K562 (cell line): ENCODE results near the gene C10orf71. TPM values are rescaled to one million over a fixed set of nuclear protein-coding genes. Genes with fewer than 3 reads are reported as not detected.

Source experiments
- ATAC-seq: fragments of 200-7000 bp; cut with Tn5 transposase; 3 replicates; pipeline ENCODE4 v1.9.1; 2020; ENCODE audit warnings: moderate library complexity
- BruUV-seq: library from RNA; stranded (reverse); fragments of 400-500 nt; replicated peaks from 2 replicates; lab custom pipeline; 2021; lab: Mats Ljungman, UMichigan
- CTCF ChIA-PET: fragments of 300-600 bp; formaldehyde crosslinking; extraction: SDS; loops from one replicate; lab custom pipeline; 2021; ENCODE audit warnings: low intra/inter-chr PET ratio; lab: Yijun Ruan, JAX
- POLR2A ChIA-PET: fragments of 300-600, 350-650 bp; sonication (Branson Sonifier 250); formaldehyde crosslinking; extraction: SDS; loops from one replicate; lab custom pipeline; 2021; ENCODE audit warnings: antibody characterized with exemption, inconsistent platforms; lab: Yijun Ruan, JAX
- DNase-seq, 4 experiments: peaks; one replicate each; pipeline versions ENCODE4 v3.0.0 to v3.0.0-alpha.2; 2011 to 2018; ENCODE audit warnings: low spot score in 3 of 4, mixed read lengths in 3 of 4; ENCODE audit errors: extremely low read depth in 1 of 4
- FAIRE-seq: peaks from 2 replicates; lab custom pipeline; 2011; peaks lifted over from hg19 to GRCh38; lab: Jason Lieb, UNC
- H2AFZ ChIP-seq: 2 replicates; pipeline ENCODE4 v1.6.0; 2011; ENCODE audit warnings: low read depth, low read length, control low read depth, inconsistent platforms
- H3K27ac ChIP-seq: fragments of 200-600 bp; 3 replicates; pipeline ENCODE4 v1.8.0; 2011; ENCODE audit warnings: low read depth, mild to moderate bottlenecking, control low read depth, inconsistent platforms, low read length, moderate library complexity, mixed read lengths; ENCODE audit errors: extremely low read depth
- H3K27me3 ChIP-seq, 2 experiments: fragments of 300-600 bp in 1 of 2; 2 replicates in 1 of 2; 3 replicates in 1 of 2; pipeline versions ENCODE4 v1.6.0 to v1.8.0; 2011; ENCODE audit warnings: inconsistent platforms in 2 of 2, low read length in 2 of 2, mild to moderate bottlenecking in 1 of 2, mixed read lengths in 1 of 2, moderate library complexity in 1 of 2; ENCODE audit not compliant: control insufficient read depth in 2 of 2, insufficient read depth in 2 of 2
- H3K36me3 ChIP-seq: fragments of 300-600 bp; 3 replicates; pipeline ENCODE4 v1.8.0; 2011; ENCODE audit warnings: mild to moderate bottlenecking, low read length, inconsistent platforms; ENCODE audit not compliant: control insufficient read depth, insufficient read depth
- H3K4me1 ChIP-seq, 2 experiments: fragments of 200-600 bp in 1 of 2; replicated peaks in 1 of 2; 2 replicates in 1 of 2; 3 replicates in 1 of 2; pipeline versions ENCODE4 v1.5.1 to v1.8.0; 2011; ENCODE audit warnings: inconsistent platforms in 2 of 2, low read length in 2 of 2, mild to moderate bottlenecking in 1 of 2, mixed read lengths in 1 of 2, moderate library complexity in 1 of 2; ENCODE audit not compliant: control insufficient read depth in 2 of 2, insufficient read depth in 2 of 2
- H3K4me2 ChIP-seq: 2 replicates; pipeline ENCODE4 v1.6.1; 2011; ENCODE audit warnings: low read length, control low read depth, inconsistent platforms, mixed read lengths; ENCODE audit not compliant: insufficient read depth
- H3K4me3 ChIP-seq: fragments of 200-600 bp; sonication (generic), shearing (Covaris generic); 2 replicates; pipeline ENCODE4 v1.5.1; 2016; ENCODE audit warnings: control low read depth, inconsistent platforms
- H3K79me2 ChIP-seq: fragments of 200-600 bp; 3 replicates; pipeline ENCODE4 v1.8.0; 2011; ENCODE audit warnings: low read length, inconsistent platforms; ENCODE audit not compliant: control insufficient read depth, insufficient read depth
- H3K9ac ChIP-seq, 2 experiments: 2 replicates each; pipeline versions ENCODE4 v1.6.0 to v1.6.1; 2011; ENCODE audit warnings: low read depth in 2 of 2, low read length in 2 of 2, control low read depth in 1 of 2, inconsistent platforms in 1 of 2, mild to moderate bottlenecking in 1 of 2, mixed read lengths in 1 of 2; ENCODE audit not compliant: insufficient read depth in 1 of 2
- H3K9me1 ChIP-seq: one replicate; pipeline ENCODE4 v1.6.0; 2011; ENCODE audit warnings: inconsistent platforms, mild to moderate bottlenecking, low read length, moderate library complexity; ENCODE audit not compliant: control insufficient read depth, insufficient read depth
- H3K9me3 ChIP-seq: replicated peaks from 2 replicates; pipeline ENCODE4 v1.5.1; 2011; ENCODE audit warnings: low read depth, low read length, inconsistent platforms; ENCODE audit not compliant: control insufficient read depth, insufficient read depth
- H4K20me1 ChIP-seq: replicated peaks from 2 replicates; pipeline ENCODE4 v1.6.1; 2011; ENCODE audit warnings: low read length, inconsistent platforms, mixed read lengths; ENCODE audit not compliant: control insufficient read depth, insufficient read depth
- POLR2G ChIP-seq: fragments of 200-400 bp; formaldehyde crosslinking; IDR thresholded peaks from 2 replicates; pipeline ENCODE4 v1.6.1; 2017; ENCODE audit warnings: low read depth, mild to moderate bottlenecking, antibody characterized with exemption, low read length, moderate library complexity
- TBL1XR1 ChIP-seq, 2 experiments: IDR thresholded peaks; 2 replicates each; pipeline ENCODE4 v1.6.1; 2012; ENCODE audit warnings: improper control_type of control experiment in 2 of 2, low read length in 2 of 2, mild to moderate bottlenecking in 1 of 2
- WGBS: fragments of 100-300 bp; shearing (Covaris generic); methylation state at CpG from one replicate; pipeline ENCODE4 v1.1.6; 2016; ENCODE audit warnings: low coverage, mixed read lengths; ENCODE audit not compliant: insufficient coverage; ENCODE audit errors: missing lambda C conversion rate; 5-methylcytosine and 5-hydroxymethylcytosine counted together
- in situ Hi-C: fragments of 300-500 bp; cut with MboI; formaldehyde crosslinking; loops from 4 replicates; pipeline ENCODE4 v1.15.0; 2018; ENCODE audit warnings: inconsistent platforms, mixed read lengths
- intact Hi-C: fragments of 100-400 bp; cut with micrococcal nuclease; formaldehyde crosslinking; loops from 2 replicates; pipeline ENCODE4 v1.14.2; 2022
- polyA plus RNA-seq, 8 experiments: library from polyadenylated mRNA; depleted of rRNA in 4 of 8; stranded (reverse) in 5 of 8; unstranded in 3 of 8; fragments of >200 nt; fragmentation: Nextera tagmentation in 2 of 8; fragmentation: Illumina TruSeq in 1 of 8; extraction: Ambion mirVana in 2 of 8; extraction: Trizol in 1 of 8; gene quantifications; 2 replicates each; pipeline versions ENCODE4 v1.2.1 to v1.2.3, GENCODE V29; 2011 to 2014; ENCODE audit warnings: inconsistent platforms in 1 of 8, missing spikeins in 1 of 8
- total RNA-seq, 7 experiments: library from RNA; depleted of rRNA in 6 of 7; stranded (reverse); fragments of >200 nt in 6 of 7; fragmentation: Illumina TruSeq in 2 of 7; extraction: Trizol in 2 of 7; gene quantifications; 2 replicates each; pipeline versions ENCODE4 v1.2.1 to v1.2.3, GENCODE V29; 2011 to 2021; ENCODE audit warnings: low replicate concordance in 1 of 7

The C10orf71 gene
- total and polyA plus RNA-seq, 9 of the 15 experiments (the other 6 are each of a cell fraction or from before 2014, with no cell fraction given): 0.06 to 4.5 (median 1.3) TPM

GRCh38 chr10:49325916-49326783 lies 27.2 kb downstream of the C10orf71 start:
- Histone ChIP-seq H4K20me1 (no peaks in the 10 kb centered on the region), H3K79me2 (no peaks in the 10 kb centered on the region), H3K4me1 (no peaks in the 10 kb centered on the region; a peak in 1 of 5 replicates), H3K27me3 (no peaks in the 10 kb centered on the region), H3K36me3 (peaks cover 20% of the 10 kb centered on the region; the same call in 2 of the 3 replicates), H3K27ac (no peak overlapping the region), H3K9ac (no peak overlapping the region), H2AFZ (no peak overlapping the region), H3K9me1 (no peaks in the 10 kb centered on the region), H3K4me3 (no peak overlapping the region), H3K9me3 (no peaks in the 10 kb centered on the region), H3K4me2 (no peak overlapping the region)
- 74% methylated on average over 37 of the region's 48 CpGs for WGBS
- POLR2A ChIA-PET: interaction anchor here (1.6 kb wide), 1 partner anchor 10 kb away, joined by 6 read pairs; no protein-coding TSS in a partner anchor
- CTCF ChIA-PET: no interaction called here
- intact Hi-C loops (no loop called here), in situ Hi-C loops (no loop called here)
- no TSS peak for BruUV-seq
- TF ChIP-seq TBL1XR1 (IDR thresholded peaks at IDR 0.05; ENCODE audit: low read length in 2 of 2) (no peak), POLR2G (peak; percentile 25; the same call in 1 of the 2 replicates)
- ATAC-seq (no peak), FAIRE-seq (no peak), DNase-seq (no peak)
